ENCODE results near the gene PARVA.

Gene PARVA

GRCh38 chr11:12376259-12377081 is 901 bp upstream of the PARVA start:
- Histone ChIP-seq H2AFZ (ENCODE audit: low read depth, low read length) (no peak overlapping the region), H3K79me1 (replicated peaks; ENCODE audit: low read length, poor library complexity, severe bottlenecking) (no peaks in the 10 kb centered on the region), H3K27me3 (ENCODE audit: control insufficient read depth in 1 of 2, insufficient read depth in 1 of 2, low read length in 2 of 2) (no peaks in the 10 kb centered on the region), H3K4ac (ENCODE audit: low read depth in 1 of 2, low read length in 2 of 2) (peak overlapping the region; percentile 83 to 95), H3K36me3 (ENCODE audit: control insufficient read depth in 1 of 2, insufficient read depth in 2 of 2, low read depth in 1 of 2, low read length in 2 of 2) (peaks cover 0 to 15% of the 10 kb centered on the region in 2 experiments), H2AK5ac (ENCODE audit: low read length, severe bottlenecking) (peak overlapping the region; percentile 87), H3K18ac (ENCODE audit: low read depth in 1 of 2, low read length in 2 of 2) (peak overlapping the region; percentile 96 to 100), H2BK120ac (ENCODE audit: low read depth, low read length) (peak overlapping the region; percentile 94), H3K4me3 (ENCODE audit: insufficient read depth in 1 of 2, low read depth in 1 of 2, low read length in 2 of 2) (peak overlapping the region in 1 of 2 experiments; percentile 95), H4K8ac (ENCODE audit: low read length) (peak overlapping the region; percentile 83), H3K23ac (ENCODE audit: low read length in 2 of 2) (peak overlapping the region in 1 of 2 experiments; percentile 30), H3K14ac (ENCODE audit: low read length in 2 of 2) (no peak overlapping the region), H2BK12ac (ENCODE audit: low read length in 2 of 2) (peak overlapping the region; percentile 72 to 97), H3K4me1 (ENCODE audit: control insufficient read depth, insufficient read depth, low read depth, low read length) (peaks cover 10% of the 10 kb centered on the region), H4K91ac (ENCODE audit: low read length) (peak overlapping the region; percentile 88), H2BK15ac (ENCODE audit: low read depth, poor library complexity, severe bottlenecking) (peak overlapping the region; percentile 73), H3K4me2 (ENCODE audit: low read length, poor library complexity, severe bottlenecking) (no peak overlapping the region), H3K27ac (ENCODE audit: low read length, poor library complexity, severe bottlenecking) (peak overlapping the region; percentile 95), H3K9me3 (ENCODE audit: control insufficient read depth, low read length) (no peaks in the 10 kb centered on the region), H3K9ac (ENCODE audit: low read length) (peak overlapping the region; percentile 97), H2BK5ac (ENCODE audit: low read depth, low read length, poor library complexity, severe bottlenecking) (no peak overlapping the region)
- DNase-seq: peak; percentile 93
- 59% methylated on average over 14 of the region's 14 CpGs for WGBS

- peak overlapping the region; percentile 88 to 90 for H3K4ac ChIP-seq (ENCODE audit: low read depth in 1 of 2, low read length in 2 of 2)
- no peaks in the 10 kb centered on the region for H3K9me3 ChIP-seq (ENCODE audit: control insufficient read depth, low read length)
- peaks cover 0 to 22% of the 10 kb centered on the region in 2 experiments for H3K36me3 ChIP-seq (ENCODE audit: control insufficient read depth in 1 of 2, insufficient read depth in 2 of 2, low read depth in 1 of 2, low read length in 2 of 2)
- H2BK5ac ChIP-seq (ENCODE audit: low read depth, low read length, poor library complexity, severe bottlenecking): peak overlapping the region; percentile 98
- H3K4me2 ChIP-seq (ENCODE audit: low read length, poor library complexity, severe bottlenecking): peak overlapping the region; percentile 79
- H4K91ac ChIP-seq (ENCODE audit: low read length): peak overlapping the region; percentile 95
- peak overlapping the region; percentile 93 for H2BK120ac ChIP-seq (ENCODE audit: low read depth, low read length)
- peak overlapping the region; percentile 83 for H2BK15ac ChIP-seq (ENCODE audit: low read depth, poor library complexity, severe bottlenecking)
- peak overlapping the region; percentile 74 to 95 for H3K4me3 ChIP-seq (ENCODE audit: insufficient read depth in 1 of 2, low read depth in 1 of 2, low read length in 2 of 2)
- H2AK5ac ChIP-seq (ENCODE audit: low read length, severe bottlenecking): no peak overlapping the region
- H3K18ac ChIP-seq (ENCODE audit: low read depth in 1 of 2, low read length in 2 of 2): peak overlapping the region; percentile 96 to 100
- peak overlapping the region; percentile 98 for H3K27ac ChIP-seq (ENCODE audit: low read length, poor library complexity, severe bottlenecking)
- H3K4me1 ChIP-seq (ENCODE audit: control insufficient read depth, insufficient read depth, low read depth, low read length): peaks cover 10% of the 10 kb centered on the region
- H3K79me1 ChIP-seq (replicated peaks; ENCODE audit: low read length, poor library complexity, severe bottlenecking): no peaks in the 10 kb centered on the region
- peak; percentile 91 for DNase-seq
- peak overlapping the region; percentile 35 to 59 for H3K14ac ChIP-seq (ENCODE audit: low read length in 2 of 2)
- H2BK12ac ChIP-seq (ENCODE audit: low read length in 2 of 2): peak overlapping the region in 1 of 2 experiments; percentile 56
- peak overlapping the region; percentile 97 for H3K9ac ChIP-seq (ENCODE audit: low read length)
- WGBS: 2% methylated on average over 41 of the region's 76 CpGs
- peak overlapping the region; percentile 59 for H2AFZ ChIP-seq (ENCODE audit: low read depth, low read length)
- H4K8ac ChIP-seq (ENCODE audit: low read length): peak overlapping the region; percentile 99
- no peak overlapping the region for H3K23ac ChIP-seq (ENCODE audit: low read length in 2 of 2)
- no peaks in the 10 kb centered on the region for H3K27me3 ChIP-seq (ENCODE audit: control insufficient read depth in 1 of 2, insufficient read depth in 1 of 2, low read length in 2 of 2)
Measured at GRCh38 chr11:12377824-12378593, 638 bp downstream of the PARVA start.

GRCh38 chr11:12380565-12381325 is 3.4 kb downstream of the PARVA start:
- WGBS: 95% methylated on average over 9 of the region's 9 CpGs

More at GRCh38 chr11:12380565-12381325, 3.4 kb downstream of the PARVA start:
- Histone ChIP-seq H3K4me2 (ENCODE audit: low read length, poor library complexity, severe bottlenecking) (no peak overlapping the region), H3K4me1 (ENCODE audit: control insufficient read depth, insufficient read depth, low read depth, low read length) (peaks cover 10% of the 10 kb centered on the region), H2BK12ac (ENCODE audit: low read length in 2 of 2) (no peak overlapping the region), H3K27ac (ENCODE audit: low read length, poor library complexity, severe bottlenecking) (no peak overlapping the region), H2BK15ac (ENCODE audit: low read depth, poor library complexity, severe bottlenecking) (no peak overlapping the region), H3K18ac (ENCODE audit: low read depth in 1 of 2, low read length in 2 of 2) (no peak overlapping the region), H3K14ac (ENCODE audit: low read length in 2 of 2) (no peak overlapping the region), H4K8ac (ENCODE audit: low read length) (no peak overlapping the region), H2BK120ac (ENCODE audit: low read depth, low read length) (no peak overlapping the region), H4K91ac (ENCODE audit: low read length) (no peak overlapping the region), H3K9me3 (ENCODE audit: control insufficient read depth, low read length) (no peaks in the 10 kb centered on the region), H3K4ac (ENCODE audit: low read depth in 1 of 2, low read length in 2 of 2) (no peak overlapping the region), H2AK5ac (ENCODE audit: low read length, severe bottlenecking) (no peak overlapping the region), H3K36me3 (ENCODE audit: control insufficient read depth in 1 of 2, insufficient read depth in 2 of 2, low read depth in 1 of 2, low read length in 2 of 2) (peaks cover 0 to 22% of the 10 kb centered on the region in 2 experiments), H3K79me1 (replicated peaks; ENCODE audit: low read length, poor library complexity, severe bottlenecking) (no peaks in the 10 kb centered on the region), H3K27me3 (ENCODE audit: control insufficient read depth in 1 of 2, insufficient read depth in 1 of 2, low read length in 2 of 2) (no peaks in the 10 kb centered on the region), H3K9ac (ENCODE audit: low read length) (no peak overlapping the region), H2AFZ (ENCODE audit: low read depth, low read length) (no peak overlapping the region), H2BK5ac (ENCODE audit: low read depth, low read length, poor library complexity, severe bottlenecking) (no peak overlapping the region), H3K4me3 (ENCODE audit: insufficient read depth in 1 of 2, low read depth in 1 of 2, low read length in 2 of 2) (no peak overlapping the region), H3K23ac (ENCODE audit: low read length in 2 of 2) (no peak overlapping the region)
- no peak for DNase-seq
